GM21515 (cell line): ENCODE measurements around the gene POC1A.
"Not testable (repeated sequence)": the region's sequence is repeated elsewhere in the genome, so short reads cannot be mapped to it uniquely, and the experiment has no call there.

Experiments
- ATAC-seq: cut with Tn5 transposase; IDR thresholded peaks from one replicate; pipeline ENCODE4 v1.9.1; 2021; ENCODE audit not compliant: unreplicated experiment

POC1A gene

DNA sequence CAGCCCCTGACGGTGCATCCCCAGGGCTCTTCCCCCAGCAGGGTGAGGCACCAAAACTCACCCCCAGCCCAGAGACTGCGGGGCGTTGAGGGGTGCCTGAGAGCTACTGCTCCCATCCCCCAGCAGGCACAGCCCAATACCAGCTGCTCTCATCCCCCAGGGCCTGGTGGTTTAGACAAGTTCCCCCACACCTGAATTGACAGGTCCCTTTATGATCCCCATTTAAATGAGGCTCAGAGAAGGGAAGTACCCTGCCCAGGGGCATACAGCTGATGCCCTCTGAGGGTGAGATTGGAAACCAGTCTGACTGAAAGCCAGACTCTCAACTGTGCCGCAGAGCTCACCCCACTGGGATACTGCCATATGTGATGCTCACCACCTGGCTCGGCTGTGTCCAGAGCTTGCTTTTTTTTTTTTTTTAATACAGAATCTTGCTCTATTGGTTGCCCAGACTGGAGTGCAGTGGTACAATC is 118.0 kb downstream of the POC1A start:
- no peak for ATAC-seq

GRCh38 chr3:52034651-52035050 is 119.6 kb downstream of the POC1A start:
- no peak for ATAC-seq

DNA sequence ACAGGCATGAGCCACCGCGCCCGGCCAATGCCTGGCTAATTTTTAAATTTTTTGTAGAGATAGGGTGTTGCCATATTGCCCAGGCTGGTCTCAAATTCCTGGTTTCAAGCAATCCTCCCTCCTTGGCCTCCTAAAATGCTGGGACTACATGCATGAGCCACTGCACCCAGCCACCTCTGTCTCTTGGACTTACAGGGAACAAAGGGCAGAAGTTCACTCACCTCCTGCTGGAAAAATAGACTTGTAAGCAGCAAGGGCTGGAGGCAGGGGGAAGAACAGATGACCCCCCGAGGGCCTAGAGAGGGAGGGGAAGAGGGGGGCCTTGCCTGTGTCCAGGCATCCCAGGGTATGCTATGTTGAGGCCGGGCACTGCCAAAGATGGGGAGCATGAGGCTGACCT is 120.0 kb downstream of the POC1A start:
- ATAC-seq = no peak

- not testable (repeated sequence) for ATAC-seq
These were observed 120.5 kb downstream of the POC1A start for GRCh38 chr3:52033748-52034147.

DNA sequence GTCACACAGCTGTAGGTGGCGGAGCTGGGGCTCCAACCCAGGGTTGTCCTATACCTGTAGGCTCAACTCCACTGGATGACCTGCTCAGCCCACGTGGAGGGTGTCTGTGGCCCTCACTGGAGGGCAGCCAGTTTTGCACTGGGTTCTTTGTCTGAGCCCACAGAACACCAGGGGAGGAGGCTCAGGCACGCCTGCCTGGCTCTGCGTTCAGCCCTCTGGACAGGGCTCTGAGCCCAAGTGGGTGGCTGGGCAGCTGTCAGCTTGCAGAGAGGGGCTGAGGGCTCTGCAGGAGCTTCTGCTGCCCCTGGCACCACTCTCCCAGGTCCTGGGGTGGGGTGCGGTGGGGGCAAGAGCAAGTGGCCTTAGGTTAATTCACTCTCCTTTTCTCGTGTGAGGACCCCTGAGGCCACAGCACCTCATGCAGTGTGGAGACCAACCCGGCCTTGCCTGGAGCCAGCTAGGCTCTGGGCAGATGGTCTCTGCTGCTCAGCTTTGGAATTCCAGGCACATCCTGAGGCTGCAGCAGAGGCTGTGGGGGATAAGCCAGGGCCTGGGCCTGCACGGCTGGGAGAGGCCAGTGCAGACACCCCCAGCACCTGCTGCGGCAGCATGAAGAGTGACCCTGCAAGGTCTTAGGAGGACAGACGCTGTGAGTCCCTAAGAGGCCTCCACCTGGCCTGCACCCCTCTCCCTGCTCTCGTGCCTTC is 121.4 kb downstream of the POC1A start:
- ATAC-seq = no peak

- no peak for ATAC-seq
These were observed 122.3 kb downstream of the POC1A start for GRCh38 chr3:52031896-52032295.

DNA sequence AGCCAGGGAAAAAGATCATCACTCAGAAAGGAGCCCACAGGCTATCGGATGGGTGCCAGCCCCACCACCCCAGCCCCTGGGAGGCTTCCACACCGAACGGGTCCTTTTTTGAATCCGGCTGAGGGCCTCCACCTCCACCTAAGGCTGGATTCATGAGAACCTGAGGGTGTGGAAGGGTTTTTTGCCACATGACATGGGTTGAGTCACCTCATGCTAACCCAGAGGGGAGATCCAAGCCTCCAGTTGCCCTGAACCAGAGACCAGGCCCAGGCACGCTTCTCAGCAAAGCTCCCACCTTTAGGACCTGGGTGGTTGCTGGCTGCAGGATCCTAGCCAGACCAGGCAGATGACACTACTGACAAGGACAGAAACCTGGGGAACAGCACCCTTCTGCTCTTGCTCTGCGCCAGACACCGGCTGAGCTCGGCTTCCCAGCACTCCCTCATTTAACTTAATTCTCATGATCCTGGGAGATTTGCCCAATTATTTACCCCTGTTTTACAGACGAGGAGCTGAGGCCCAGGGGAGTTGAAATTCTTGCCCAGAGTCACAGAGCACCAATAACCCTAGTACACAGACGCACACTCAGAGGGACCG is 123.4 kb downstream of the POC1A start:
- no peak for ATAC-seq

DNA sequence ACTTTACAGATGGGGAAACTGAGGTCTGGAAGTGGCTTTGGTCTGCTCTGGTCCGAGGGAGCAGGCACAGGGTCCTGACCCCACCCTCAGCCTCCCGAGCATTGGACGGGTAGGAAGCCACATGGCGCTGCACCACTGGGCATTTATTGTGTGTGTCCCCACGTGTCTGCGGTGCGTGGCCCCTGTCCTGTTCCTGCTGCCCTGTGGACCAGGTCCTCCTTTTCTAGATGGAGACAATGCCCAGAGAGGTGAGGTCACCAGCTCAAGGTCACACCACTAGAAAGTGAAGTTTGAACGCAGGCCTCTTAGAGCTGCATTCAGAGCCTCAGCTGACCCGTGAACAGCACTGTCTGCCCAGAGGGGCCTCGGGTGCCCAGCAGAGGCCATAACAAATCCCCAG is 124.7 kb downstream of the POC1A start:
- ATAC-seq = no peak

DNA sequence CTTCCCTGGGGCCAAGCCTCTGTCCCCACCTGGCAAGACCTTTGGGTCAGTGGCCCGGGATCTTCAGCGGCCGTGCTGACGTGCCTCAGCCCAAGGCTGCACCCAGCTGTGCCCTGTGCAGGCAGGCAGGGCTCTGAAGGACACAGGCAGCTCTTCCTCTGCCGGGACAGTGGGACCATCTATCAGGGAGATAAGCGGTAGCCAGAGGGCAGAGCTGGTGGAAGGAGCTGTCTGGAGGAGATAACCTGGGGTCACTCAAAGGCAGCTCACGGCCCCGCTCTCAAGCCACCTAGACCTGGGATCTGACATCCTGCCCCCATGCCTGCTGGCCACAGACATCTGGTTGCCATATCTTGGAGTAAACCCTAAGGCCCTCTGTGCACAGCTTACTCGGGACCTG is 125.2 kb downstream of the POC1A start:
- no peak for ATAC-seq

DNA sequence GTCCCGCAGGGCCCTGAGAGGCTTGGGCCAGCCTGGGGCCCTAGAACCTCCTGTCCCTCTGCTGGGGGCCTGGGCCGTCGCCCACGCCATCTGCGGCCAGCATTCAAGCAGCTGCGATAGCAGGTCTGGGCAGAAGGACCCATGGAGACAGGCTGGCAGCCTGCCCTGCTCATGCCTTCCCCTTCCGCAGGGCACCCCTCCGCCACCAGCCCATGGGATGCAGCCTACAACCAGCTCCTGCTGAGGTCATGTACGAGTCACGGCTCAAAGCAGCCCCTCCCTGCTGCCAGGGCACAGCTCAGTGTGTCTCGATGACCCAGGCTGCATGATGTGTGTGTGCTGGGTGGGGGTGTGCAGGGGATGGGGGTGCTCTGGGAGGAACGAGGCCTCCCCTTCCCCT is 125.7 kb downstream of the POC1A start:
- ATAC-seq = no peak

DNA sequence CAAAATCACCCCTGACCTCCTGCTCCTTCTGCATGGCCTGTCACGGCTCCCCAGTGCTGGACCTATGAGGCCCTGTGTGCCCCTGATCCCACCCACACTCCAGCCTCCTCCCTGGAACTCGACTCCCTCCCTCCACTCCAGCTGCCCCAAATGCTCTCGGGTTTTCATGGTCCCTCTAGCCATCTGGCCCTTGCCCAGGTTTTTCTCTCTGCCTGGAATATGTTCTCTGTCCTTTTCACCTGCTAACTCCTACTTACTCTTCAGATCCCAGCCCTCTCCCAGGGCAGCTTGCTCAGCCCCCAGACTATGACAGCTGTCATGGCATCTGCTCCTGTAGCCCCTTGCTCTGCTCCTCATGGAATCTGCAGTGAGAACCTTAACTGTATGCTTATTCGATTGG is 128.2 kb downstream of the POC1A start:
- no peak for ATAC-seq

- ATAC-seq = no peak
These were observed 128.8 kb downstream of the POC1A start for GRCh38 chr3:52025453-52025852.
